ENCODE results near the gene CRYBB1.

Gene CRYBB1

GRCh38 chr22:26570864-26571525, 46.8 kb downstream of the CRYBB1 start:
- Histone ChIP-seq H3K4me3 (replicated peaks; ENCODE audit: low read depth, low read length) (no peak overlapping the region), H3K36me3 (ENCODE audit: control insufficient read depth, insufficient read depth, low read length) (peaks cover 3% of the 10 kb centered on the region), H3K27me3 (replicated peaks; ENCODE audit: control insufficient read depth, insufficient read depth, low read length) (no peaks in the 10 kb centered on the region)
- DNase-seq (ENCODE audit: extremely low read depth, insufficient read length) = no peak
- no peak for TF ChIP-seq CTCF (IDR thresholded peaks at IDR 0.05; ENCODE audit: insufficient read depth, low read length, poor library complexity, severe bottlenecking)

GRCh38 chr22:26570115-26570514, 47.7 kb downstream of the CRYBB1 start:
- H3K36me3 ChIP-seq (ENCODE audit: control insufficient read depth, insufficient read depth, low read length) = peaks cover 3% of the 10 kb centered on the region
- no peaks in the 10 kb centered on the region for H3K27me3 ChIP-seq (replicated peaks; ENCODE audit: control insufficient read depth, insufficient read depth, low read length)
- no peak for TF ChIP-seq CTCF (IDR thresholded peaks at IDR 0.05; ENCODE audit: insufficient read depth, low read length, poor library complexity, severe bottlenecking)
- DNase-seq (ENCODE audit: extremely low read depth, insufficient read length) = no peak
- H3K4me3 ChIP-seq (replicated peaks; ENCODE audit: low read depth, low read length) = no peak overlapping the region

- no peak overlapping the region for H3K4me3 ChIP-seq (replicated peaks; ENCODE audit: low read depth, low read length)
- no peak for TF ChIP-seq CTCF (IDR thresholded peaks at IDR 0.05; ENCODE audit: insufficient read depth, low read length, poor library complexity, severe bottlenecking)
Observed at GRCh38 chr22:26568207-26568706, 49.6 kb downstream of the CRYBB1 start.

GRCh38 chr22:26567610-26568009, 50.2 kb downstream of the CRYBB1 start:
- TF ChIP-seq CTCF (IDR thresholded peaks at IDR 0.05; ENCODE audit: insufficient read depth, low read length, poor library complexity, severe bottlenecking) = no peak
- no peak for DNase-seq (ENCODE audit: extremely low read depth, insufficient read length)
- Histone ChIP-seq H3K27me3 (replicated peaks; ENCODE audit: control insufficient read depth, insufficient read depth, low read length) (no peaks in the 10 kb centered on the region), H3K36me3 (ENCODE audit: control insufficient read depth, insufficient read depth, low read length) (peaks cover 5% of the 10 kb centered on the region), H3K4me3 (replicated peaks; ENCODE audit: low read depth, low read length) (no peak overlapping the region)

More at GRCh38 chr22:26568207-26568706, 49.6 kb downstream of the CRYBB1 start:
- Histone ChIP-seq H3K36me3 (ENCODE audit: control insufficient read depth, insufficient read depth, low read length) (peaks cover 5% of the 10 kb centered on the region), H3K27me3 (replicated peaks; ENCODE audit: control insufficient read depth, insufficient read depth, low read length) (no peaks in the 10 kb centered on the region)
- DNase-seq (ENCODE audit: extremely low read depth, insufficient read length) = no peak

DNA sequence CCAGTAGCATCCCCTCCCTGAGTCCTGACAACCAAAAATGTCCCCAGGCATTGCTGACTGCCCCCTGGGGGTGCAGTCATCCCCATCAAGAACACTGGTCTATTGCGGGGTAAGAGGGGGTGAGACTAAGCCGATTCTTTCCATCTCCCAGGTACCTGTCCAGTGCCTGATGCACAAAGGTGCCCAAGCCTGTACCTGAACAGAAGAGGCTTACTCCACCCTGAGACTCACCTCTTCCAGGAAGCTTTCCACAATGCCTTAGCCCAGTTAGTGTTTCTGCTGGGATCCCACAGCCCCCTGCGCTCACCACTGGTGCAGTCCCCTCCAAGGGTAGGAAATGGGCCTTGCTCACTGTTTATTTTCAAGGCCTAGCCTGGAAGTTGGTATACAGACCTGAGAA, 50.8 kb downstream of the CRYBB1 start:
- peaks cover 5% of the 10 kb centered on the region for H3K36me3 ChIP-seq (ENCODE audit: control insufficient read depth, insufficient read depth, low read length)
- no peak for TF ChIP-seq CTCF (IDR thresholded peaks at IDR 0.05; ENCODE audit: insufficient read depth, low read length, poor library complexity, severe bottlenecking)
- H3K4me3 ChIP-seq (replicated peaks; ENCODE audit: low read depth, low read length) = no peak overlapping the region
- no peaks in the 10 kb centered on the region for H3K27me3 ChIP-seq (replicated peaks; ENCODE audit: control insufficient read depth, insufficient read depth, low read length)
- DNase-seq (ENCODE audit: extremely low read depth, insufficient read length) = no peak
